NCI-H446 (cell line): Measurements from ENCODE around the gene SAA2.
"Not testable (repeated sequence)": the region's sequence is repeated elsewhere in the genome, so short reads cannot be mapped to it uniquely, and the experiment has no call there.

Experiments used
- DNase-seq, 2 experiments: peaks; one replicate each; lab custom pipeline; 2025; lab: John Stamatoyannopoulos, UW

SAA2 gene

DNA sequence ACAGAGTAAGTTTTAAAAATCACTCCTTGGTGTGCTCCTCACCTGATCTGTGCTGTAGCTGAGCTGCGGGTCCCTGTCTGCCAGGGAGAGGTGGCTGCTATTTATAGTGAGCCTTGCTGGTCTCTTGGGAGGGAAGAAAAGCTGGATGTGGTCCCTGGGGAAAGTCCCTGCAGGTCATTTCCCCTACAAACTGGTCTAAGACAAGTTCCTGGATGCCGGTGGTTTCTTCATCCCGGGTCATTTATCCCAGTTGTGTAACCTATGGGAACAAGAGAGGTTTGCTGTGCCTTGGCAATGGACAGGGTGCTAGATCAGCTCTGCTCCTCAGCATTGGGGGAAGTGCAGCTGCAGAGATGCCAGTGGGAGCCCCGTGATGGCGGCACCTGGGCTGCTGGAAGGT is at the start of gene SAA2:
Gene SAA2, minus strand, starts transcription at position 108 of the 400 bp plus-strand sequence. CDS start 657 bp downstream, outside the sequence.
- no peak for DNase-seq

GRCh38 chr11:18295316-18295715 is 46.8 kb upstream of the SAA2 start:
- no peak for DNase-seq

DNA sequence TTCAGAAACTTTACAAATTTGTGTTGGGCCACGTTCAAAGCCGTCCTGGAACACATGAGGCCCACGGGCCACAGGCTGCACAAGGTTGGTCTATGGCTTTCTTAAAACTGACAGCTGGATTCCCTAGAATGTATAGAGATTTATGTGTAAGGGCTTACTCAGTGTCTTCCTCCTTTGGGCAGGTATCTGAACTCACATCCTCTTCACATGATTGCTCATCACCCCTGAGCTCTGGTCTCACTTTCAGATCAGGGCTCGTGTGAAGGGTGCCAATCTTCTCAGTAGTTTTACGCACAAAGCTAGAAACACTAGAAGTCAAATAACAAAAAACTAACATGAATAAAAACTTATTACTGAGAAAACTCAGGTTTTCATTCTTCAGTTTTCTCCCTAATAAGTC is 46.4 kb upstream of the SAA2 start:
- DNase-seq = no peak

DNA sequence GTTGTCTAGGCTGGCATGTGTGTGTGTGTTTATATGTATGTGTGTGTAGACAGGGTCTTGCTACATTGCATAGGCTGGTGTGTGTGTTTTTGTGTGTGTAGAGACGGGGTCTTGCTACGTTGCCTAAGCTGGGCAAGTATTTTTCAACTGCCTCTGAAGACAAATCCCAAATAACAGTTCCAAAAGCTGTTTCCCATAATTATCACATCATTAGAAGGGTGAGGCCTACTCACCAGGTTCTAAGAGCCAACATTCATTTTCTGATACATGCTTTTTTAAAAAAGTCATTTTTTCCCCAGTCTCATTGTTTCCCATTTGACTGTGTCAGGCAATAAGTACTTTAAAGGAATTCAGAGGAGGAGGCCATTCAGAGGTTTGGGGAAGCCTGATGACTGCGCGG is 40.4 kb upstream of the SAA2 start:
- DNase-seq = no peak

GRCh38 chr11:18285841-18286240 is 37.4 kb upstream of the SAA2 start:
- no peak for DNase-seq

- DNase-seq = no peak
Measured at GRCh38 chr11:18282626-18283025, 34.2 kb upstream of the SAA2 start.

DNA sequence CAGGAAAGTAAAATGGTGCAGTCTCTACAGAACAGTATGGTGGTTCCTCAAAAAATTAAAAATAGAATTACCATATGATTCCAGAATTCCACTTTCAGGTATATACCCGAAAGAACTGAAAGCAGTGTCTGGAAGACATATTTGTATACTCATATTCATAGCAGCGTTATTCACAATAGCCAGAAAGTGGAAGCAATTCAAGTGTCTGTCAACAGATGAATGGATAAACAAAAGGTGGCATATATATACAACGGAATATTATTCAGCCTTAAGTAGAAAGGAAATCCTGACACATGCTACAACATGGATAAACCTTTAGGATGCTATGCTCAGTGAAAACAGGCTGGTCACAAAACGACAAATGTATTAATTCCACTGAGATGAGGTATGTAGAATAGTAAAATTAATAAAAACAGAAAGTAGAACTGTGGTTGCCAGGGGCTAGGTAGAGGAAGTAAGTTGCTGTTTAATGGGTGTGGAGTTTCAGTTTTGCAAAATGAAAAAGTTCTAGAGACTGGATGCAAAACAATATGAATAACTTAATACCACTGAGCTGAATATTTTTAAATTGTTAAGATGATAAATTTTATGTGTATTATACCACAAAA is 32.1 kb upstream of the SAA2 start:
- DNase-seq = no peak

GRCh38 chr11:18277565-18278271 is 29.2 kb upstream of the SAA2 start:
- no peak for DNase-seq

DNA sequence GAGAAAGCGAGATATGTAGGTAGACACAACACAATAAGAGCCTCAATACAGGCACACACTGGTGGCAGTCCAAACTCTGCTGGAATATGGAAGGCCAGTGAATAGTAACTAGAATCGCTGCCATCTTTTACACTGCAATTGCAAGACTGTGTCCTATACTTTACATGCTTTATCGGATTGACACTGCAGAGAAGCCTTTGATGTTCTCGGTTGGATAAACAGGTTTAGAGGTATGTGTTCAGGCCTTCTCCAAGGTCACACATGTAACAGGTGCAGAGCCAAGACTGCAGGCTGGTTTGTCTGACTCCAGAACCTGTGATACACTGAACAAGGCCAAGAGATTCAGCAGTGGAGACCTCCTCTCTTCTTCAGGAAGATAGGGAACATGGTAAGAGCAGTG is 22.7 kb upstream of the SAA2 start:
- DNase-seq = no peak

GRCh38 chr11:18270102-18270501 is 21.6 kb upstream of the SAA2 start:
- DNase-seq = no peak

- not testable (repeated sequence) for DNase-seq
Measured at GRCh38 chr11:18269252-18269651, 20.8 kb upstream of the SAA2 start.

DNA sequence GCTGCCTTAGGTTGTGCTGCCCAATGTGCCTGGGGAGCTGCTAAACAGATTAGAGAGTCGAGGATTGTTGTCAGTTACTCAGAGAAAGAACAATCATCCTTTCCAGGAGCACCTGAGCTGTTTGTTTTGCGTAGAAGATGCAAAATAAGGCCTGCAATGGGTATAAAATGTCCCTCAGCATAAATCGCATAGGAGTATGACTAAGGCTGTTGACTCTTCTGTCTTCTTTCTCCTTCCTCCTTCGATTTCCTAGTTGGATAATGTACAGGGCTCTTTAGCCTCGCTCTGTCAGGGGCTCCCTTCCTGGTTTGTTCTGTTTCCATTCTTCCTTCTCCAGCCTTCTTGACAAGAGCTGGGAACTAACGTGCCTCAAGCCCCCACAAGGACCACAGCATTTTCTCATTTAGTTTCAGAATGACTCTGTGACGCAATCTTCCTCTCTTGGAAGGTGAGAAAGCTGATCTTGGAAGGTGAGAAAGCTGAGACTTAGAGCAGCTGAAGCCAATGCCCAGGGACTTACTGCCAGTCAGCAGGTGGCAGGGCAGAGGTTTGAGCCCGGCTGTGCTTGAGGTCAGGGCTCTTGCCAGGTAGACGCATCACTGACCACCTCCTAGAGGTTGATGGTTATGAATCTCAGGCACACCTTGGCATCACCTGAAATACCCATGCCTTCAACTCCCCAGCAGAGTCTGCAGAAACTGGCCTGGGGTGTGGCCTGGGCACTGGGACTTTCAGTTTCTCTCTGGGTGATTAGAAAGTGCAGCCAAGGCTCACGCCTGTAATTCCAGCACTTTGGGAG is 19.1 kb upstream of the SAA2 start:
- DNase-seq = not testable (repeated sequence)

DNA sequence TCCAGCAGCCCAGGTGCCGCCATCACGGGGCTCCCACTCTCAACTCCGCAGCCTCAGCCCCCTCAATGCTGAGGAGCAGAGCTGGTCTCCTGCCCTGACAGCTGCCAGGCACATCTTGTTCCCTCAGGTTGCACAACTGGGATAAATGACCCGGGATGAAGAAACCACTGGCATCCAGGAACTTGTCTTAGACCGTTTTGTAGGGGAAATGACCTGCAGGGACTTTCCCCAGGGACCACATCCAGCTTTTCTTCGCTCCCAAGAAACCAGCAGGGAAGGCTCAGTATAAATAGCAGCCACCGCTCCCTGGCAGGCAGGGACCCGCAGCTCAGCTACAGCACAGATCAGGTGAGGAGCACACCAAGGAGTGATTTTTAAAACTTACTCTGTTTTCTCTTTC is 17.5 kb upstream of the SAA2 start, which contains the start of gene SAA1:
Gene SAA1, plus strand, starts transcription at position 316 of the 400 bp plus-strand sequence. CDS start 624 bp downstream, outside the sequence.
- DNase-seq = no peak

DNA sequence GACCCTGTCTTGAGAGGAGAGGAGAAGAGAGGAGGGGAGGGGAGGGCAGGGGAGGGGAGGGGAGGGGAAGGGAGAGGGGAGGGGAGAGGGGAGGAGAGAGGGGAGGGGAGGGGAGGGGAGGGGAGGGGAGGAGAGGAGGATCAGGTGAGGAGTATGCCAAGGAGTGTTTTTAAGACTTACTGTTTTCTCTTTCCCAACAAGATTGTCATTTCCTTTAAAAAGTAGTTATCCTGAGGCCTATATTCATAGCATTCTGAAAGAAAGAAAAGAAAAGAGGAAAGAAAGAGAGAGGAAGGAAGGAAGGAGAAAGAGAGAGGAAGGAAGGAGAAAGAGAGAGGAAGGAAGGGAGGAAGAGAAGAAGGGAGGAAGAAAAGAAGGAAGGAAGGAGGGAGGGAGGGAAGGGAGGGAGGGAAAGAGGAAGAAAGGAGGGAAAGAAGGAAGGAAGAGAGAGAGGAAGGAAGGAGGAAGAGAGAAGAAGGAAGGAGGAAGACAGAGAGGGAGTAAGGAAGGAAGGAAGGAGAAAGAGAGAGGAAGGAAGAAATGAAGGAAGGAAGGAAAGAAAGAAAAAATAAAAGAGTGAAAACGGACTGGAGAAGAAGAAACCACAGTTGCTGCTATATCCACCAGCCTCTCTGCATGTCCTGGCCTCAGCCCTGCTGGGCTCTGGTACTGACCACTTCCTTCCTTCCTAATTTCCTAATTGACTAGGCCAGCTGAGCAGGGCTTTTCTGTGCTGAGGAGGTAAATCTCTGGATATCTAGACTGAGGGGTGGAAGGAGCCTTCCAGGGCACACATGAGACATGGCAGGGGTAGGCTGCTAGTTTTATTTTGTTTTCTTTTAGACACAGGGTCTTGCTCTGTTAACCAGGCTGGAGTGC is 16.4 kb upstream of the SAA2 start:
- no peak for DNase-seq

DNA sequence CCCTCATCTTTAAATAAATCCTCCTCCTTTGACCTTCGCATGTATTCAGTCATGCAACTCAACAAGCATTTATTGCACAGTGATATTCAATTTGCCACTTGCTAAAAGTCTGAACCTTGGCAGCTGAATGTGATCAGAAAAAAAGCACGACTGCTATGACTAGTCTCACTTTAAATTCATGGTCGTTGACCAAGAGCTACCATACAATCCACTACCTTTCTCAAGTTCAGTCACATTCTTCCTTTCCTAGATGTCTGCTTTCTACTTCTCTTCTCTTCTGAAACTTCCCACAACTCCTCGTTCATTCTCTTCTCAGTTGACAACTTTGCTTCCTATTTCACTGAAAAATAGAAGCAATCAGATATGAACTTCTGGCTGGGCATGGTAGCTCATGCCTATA is 15.6 kb upstream of the SAA2 start:
- no peak for DNase-seq

DNA sequence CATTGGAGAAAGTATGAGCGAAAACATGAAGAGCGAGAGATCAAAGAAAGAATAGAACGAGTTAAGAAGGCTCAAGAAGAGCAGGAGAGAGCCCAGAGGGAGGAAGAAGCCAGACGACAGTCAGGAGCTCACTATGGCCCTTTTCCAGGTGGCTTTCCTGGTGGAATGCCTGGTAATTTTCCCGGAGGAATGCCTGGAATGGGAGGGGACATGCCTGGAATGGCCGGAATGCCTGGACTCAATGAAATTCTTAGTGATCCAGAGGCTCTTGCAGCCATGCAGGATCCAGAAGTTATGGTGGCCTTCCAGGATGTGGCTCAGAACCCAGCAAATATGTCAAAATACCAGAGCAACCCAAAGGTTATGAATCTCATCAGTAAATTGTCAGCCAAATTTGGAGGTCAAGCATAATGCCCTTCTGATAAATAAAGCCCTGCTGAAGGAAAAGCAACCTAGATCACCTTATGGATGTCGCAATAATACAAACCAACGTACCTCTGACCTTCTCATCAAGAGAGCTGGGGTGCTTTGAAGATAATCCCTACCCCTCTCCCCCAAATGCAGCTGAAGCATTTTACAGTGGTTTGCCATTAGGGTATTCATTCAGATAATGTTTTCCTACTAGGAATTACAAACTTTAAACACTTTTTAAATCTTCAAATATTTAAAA is 14.3 kb upstream of the SAA2 start:
- DNase-seq = not testable (repeated sequence)

- DNase-seq = no peak
Measured at GRCh38 chr11:18261721-18262120, 13.3 kb upstream of the SAA2 start.

DNA sequence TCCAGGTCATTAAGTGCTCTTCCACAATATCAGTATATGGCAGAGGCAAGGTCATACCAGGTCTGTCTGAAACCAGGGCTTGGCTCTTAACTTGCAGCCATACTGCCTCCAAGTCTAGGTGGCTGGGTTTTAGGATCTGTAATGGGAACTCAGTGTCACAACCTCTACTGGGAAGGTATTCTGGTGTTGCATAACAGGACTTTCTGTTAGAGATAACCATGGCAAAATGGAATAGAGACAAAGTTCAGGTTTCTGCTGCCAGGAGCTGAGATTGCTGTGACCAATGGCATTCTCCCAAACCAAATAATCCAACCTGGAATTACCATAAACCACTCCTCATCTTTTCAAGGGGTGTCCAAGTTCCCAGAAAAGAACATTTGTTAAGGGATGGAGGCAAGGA is 10.8 kb upstream of the SAA2 start:
- no peak for DNase-seq

DNA sequence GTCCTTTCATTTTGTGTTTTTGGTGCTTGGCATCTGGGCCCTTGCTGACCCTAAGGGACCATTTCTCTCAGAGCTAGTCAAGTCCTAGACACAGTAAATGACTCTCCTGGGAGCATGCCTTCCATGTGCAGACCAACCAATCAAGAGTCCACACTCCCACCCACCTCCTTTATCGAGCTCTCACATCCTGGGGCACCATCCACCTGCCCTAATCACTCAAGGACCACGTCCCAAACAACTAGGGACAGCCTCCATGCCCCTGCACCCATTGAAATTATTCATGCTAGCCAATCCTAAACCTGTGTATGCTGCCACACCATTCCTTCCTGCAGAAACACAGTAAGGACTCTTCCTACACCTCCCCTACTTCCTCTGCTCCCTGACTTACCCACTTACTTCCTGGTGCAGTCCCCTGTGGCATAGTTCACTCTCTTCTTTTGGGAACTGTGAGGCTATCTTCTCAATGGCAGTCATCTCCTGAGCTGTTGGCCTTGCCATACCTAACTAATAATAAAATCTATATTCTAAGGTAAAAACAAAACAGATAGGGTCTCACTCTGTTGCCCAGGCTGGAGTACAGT is 6.4 kb upstream of the SAA2 start:
- DNase-seq = no peak

DNA sequence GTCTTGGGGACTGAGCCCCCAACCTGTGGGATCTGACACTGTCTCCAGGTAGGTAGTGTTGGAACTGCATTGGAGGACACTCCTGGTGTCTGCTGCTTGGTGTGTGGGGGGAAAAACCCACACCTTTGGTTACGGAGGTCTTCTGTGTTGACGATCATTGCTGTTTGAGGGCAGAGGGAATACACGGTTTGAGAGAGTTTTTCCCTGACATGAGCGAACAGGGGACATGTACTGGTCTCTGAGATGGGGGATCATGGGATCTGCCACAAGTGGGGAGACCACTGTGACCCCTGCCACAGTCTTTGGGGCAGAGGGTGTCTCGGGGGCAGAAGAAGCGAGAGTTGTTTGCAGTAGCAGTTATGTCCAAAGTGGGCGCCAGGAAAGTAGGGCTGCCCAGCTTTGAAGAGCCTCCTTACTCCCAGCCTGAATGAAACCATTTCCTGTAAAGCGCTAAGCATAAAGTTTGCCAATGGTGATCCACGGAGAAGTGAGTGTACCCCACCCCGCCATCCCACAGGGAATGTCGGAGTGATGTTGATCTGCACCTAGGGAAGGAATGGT is 5.4 kb upstream of the SAA2 start:
- DNase-seq = no peak

- no peak for DNase-seq
Measured at GRCh38 chr11:18253233-18253632, 4.8 kb upstream of the SAA2 start.
